Peyer's patch (tissue), 4 donors: ENCODE data around the gene KLF3.

Experiments
- CTCF ChIP-seq, 6 experiments: fragments of 450-650 bp in 4 of 6; fragments of 200-600 bp in 2 of 6; sonication (generic) in 1 of 6; IDR thresholded peaks; one replicate each; pipeline ENCODE4 v1.5.1; 2017 to 2019; ENCODE audit warnings: antibody characterized with exemption in 6 of 6, mild to moderate bottlenecking in 3 of 6, moderate library complexity in 1 of 6
- POLR2A ChIP-seq, 2 donors: fragments of 450-650 bp; IDR thresholded peaks; one replicate each; pipeline ENCODE4 v1.5.1; 2017; ENCODE audit warnings: antibody characterized with exemption in 2 of 2, mild to moderate bottlenecking in 2 of 2, moderate library complexity in 2 of 2

DNA sequence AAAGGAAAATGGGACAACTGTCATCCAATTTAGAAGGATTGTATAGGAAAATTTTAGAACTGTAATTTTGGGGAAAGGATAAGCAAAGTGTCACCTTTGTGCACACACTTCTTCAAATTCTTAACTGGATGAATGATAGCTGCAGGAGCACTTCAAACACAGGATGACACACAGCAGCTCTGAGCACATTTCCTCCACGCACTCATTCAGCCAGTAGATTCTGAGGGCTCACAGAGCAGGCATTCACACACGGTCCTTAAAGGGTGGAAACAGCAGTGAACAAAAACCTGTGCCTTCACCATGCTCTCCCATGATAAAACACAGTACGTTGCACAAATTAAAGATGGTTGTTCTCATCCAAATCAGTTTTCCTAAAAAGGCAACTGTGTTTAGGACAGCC is 38.5 kb upstream of the KLF3 start:
- TF ChIP-seq CTCF (IDR thresholded peaks at IDR 0.05) = no peak
- no peak for TF ChIP-seq POLR2A (IDR thresholded peaks at IDR 0.05)
